Prostate gland (tissue), 2 donors: ENCODE data around the gene SERPINB5.

Source experiments
- POLR2A ChIP-seq: fragments of 450-650 bp; IDR thresholded peaks from one replicate; pipeline ENCODE4 v1.6.1; 2016; ENCODE audit warnings: antibody characterized with exemption, mild to moderate bottlenecking
- TF ChIP-seq, protein P1 (sequence below), 4 experiments: fragments of 200-600 bp in 2 of 4; fragments of 450-650 bp in 2 of 4; sonication (generic) in 2 of 4; IDR thresholded peaks; 1 replicate in 3 of 4; 2 replicates in 1 of 4; pipeline ENCODE4 v1.5.1; 2016 to 2019; ENCODE audit warnings: antibody characterized with exemption in 4 of 4, mild to moderate bottlenecking in 2 of 4, moderate library complexity in 2 of 4

DNA sequence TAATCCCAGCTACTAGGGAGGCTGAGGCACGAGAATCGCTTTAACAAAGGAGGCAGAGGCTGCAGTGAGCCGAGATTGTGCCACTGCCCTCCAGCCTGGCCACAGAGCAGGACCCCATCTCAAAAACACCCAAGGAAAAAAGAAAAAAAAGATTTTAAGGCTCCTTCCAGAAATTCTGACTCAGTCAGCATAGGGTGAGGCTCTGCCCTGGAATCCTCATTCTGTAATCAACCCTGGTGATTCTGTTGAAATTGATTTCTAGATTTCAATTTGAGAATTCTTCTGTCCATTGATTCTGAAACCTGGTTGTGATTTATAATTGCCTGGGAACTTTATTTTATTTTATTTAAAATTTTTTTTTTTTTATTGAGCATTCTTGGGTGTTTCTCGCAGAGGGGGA lies 27.3 kb upstream of the SERPINB5 start:
- TF ChIP-seq, protein P1, sequence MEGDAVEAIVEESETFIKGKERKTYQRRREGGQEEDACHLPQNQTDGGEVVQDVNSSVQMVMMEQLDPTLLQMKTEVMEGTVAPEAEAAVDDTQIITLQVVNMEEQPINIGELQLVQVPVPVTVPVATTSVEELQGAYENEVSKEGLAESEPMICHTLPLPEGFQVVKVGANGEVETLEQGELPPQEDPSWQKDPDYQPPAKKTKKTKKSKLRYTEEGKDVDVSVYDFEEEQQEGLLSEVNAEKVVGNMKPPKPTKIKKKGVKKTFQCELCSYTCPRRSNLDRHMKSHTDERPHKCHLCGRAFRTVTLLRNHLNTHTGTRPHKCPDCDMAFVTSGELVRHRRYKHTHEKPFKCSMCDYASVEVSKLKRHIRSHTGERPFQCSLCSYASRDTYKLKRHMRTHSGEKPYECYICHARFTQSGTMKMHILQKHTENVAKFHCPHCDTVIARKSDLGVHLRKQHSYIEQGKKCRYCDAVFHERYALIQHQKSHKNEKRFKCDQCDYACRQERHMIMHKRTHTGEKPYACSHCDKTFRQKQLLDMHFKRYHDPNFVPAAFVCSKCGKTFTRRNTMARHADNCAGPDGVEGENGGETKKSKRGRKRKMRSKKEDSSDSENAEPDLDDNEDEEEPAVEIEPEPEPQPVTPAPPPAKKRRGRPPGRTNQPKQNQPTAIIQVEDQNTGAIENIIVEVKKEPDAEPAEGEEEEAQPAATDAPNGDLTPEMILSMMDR (IDR thresholded peaks at IDR 0.05), result no peak
- TF ChIP-seq POLR2A, result no peak
